ENCODE measurements around the gene AFF1. TPM values are rescaled to one million over a fixed set of nuclear protein-coding genes. Genes with fewer than 3 reads are reported as not detected.

The AFF1 gene
- total RNA-seq, 4 donors from 2014 or later, result 59.7 to 78.1 (median 65.9) TPM

GRCh38 chr4:86946868-86947500 is 12.2 kb downstream of the AFF1 start:
- WGBS, 2 donors (ENCODE audit: low coverage in 1 of 2), result 69 to 76% methylated on average over 3 of the region's 3 CpGs
- no peaks in the 10 kb centered on the region for H3K9me3 ChIP-seq
- ATAC-seq, result no peak
- H3K27ac ChIP-seq, result no peak overlapping the region
- peaks cover 3 to 49% (median 10%) of the 10 kb centered on the region in 3 donors for H3K4me1 ChIP-seq
- TF ChIP-seq POLR2AphosphoS5 (IDR thresholded peaks at IDR 0.05) (no peak), POLR2A (IDR thresholded peaks at IDR 0.05) (no peak), EP300 (IDR thresholded peaks at IDR 0.05) (no peak)
- TF ChIP-seq, protein P1, sequence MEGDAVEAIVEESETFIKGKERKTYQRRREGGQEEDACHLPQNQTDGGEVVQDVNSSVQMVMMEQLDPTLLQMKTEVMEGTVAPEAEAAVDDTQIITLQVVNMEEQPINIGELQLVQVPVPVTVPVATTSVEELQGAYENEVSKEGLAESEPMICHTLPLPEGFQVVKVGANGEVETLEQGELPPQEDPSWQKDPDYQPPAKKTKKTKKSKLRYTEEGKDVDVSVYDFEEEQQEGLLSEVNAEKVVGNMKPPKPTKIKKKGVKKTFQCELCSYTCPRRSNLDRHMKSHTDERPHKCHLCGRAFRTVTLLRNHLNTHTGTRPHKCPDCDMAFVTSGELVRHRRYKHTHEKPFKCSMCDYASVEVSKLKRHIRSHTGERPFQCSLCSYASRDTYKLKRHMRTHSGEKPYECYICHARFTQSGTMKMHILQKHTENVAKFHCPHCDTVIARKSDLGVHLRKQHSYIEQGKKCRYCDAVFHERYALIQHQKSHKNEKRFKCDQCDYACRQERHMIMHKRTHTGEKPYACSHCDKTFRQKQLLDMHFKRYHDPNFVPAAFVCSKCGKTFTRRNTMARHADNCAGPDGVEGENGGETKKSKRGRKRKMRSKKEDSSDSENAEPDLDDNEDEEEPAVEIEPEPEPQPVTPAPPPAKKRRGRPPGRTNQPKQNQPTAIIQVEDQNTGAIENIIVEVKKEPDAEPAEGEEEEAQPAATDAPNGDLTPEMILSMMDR (IDR thresholded peaks at IDR 0.05), result no peak
- no peak overlapping the region for H3K4me3 ChIP-seq
- H3K27me3 ChIP-seq, result no peaks in the 10 kb centered on the region
- H3K36me3 ChIP-seq, result peaks cover 0 to 30% of the 10 kb centered on the region in 2 donors

- Histone ChIP-seq H3K27me3 (no peaks in the 10 kb centered on the region), H3K27ac (no peak overlapping the region), H3K9me3 (no peaks in the 10 kb centered on the region), H3K36me3 (peaks cover 0 to 30% of the 10 kb centered on the region in 2 donors), H3K4me3 (no peak overlapping the region), H3K4me1 (peaks cover 3 to 43% (median 10%) of the 10 kb centered on the region in 3 donors)
- no peak for ATAC-seq
- TF ChIP-seq, protein P1 (IDR thresholded peaks at IDR 0.05), result no peak
- TF ChIP-seq EP300 (IDR thresholded peaks at IDR 0.05), result no peak
- no peak for TF ChIP-seq POLR2AphosphoS5 (IDR thresholded peaks at IDR 0.05)
- no peak for TF ChIP-seq POLR2A (IDR thresholded peaks at IDR 0.05)
- WGBS, 2 donors (ENCODE audit: low coverage in 1 of 2), result 11 to 18% methylated on average over 1 of the region's 1 CpG
These were observed 12.8 kb downstream of the AFF1 start for GRCh38 chr4:86947501-86948120.

DNA sequence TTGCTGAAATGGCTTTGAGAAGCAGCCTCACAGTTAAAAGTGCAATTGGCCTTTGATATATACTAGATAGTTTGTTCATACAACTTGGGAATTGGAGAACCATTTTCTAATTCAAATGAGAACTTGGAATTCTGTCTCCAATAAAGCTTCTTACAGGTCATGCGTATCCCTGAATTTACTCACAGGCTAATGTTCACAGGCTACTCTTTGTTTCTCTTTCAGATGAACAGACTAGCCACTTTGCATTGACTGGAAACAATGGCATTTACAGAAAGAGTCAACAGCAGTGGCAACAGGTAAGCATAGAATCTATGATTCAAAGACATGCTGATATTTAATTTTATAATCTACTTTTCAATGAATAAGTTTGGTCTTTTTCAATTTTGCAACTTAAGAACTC is 13.5 kb downstream of the AFF1 start:
- H3K27me3 ChIP-seq, result no peaks in the 10 kb centered on the region
- peaks cover 3 to 41% (median 10%) of the 10 kb centered on the region in 3 donors for H3K4me1 ChIP-seq
- H3K27ac ChIP-seq, result no peak overlapping the region
- WGBS, 2 donors (ENCODE audit: low coverage in 1 of 2), result 81 to 92% methylated on average over 1 of the region's 1 CpG
- ATAC-seq, result no peak
- H3K36me3 ChIP-seq, result peaks cover 0 to 31% of the 10 kb centered on the region in 2 donors
- H3K9me3 ChIP-seq, result no peaks in the 10 kb centered on the region
- TF ChIP-seq POLR2A (IDR thresholded peaks at IDR 0.05) (no peak), POLR2AphosphoS5 (IDR thresholded peaks at IDR 0.05) (no peak), EP300 (IDR thresholded peaks at IDR 0.05) (no peak)
- TF ChIP-seq, protein P1 (IDR thresholded peaks at IDR 0.05), result no peak
- H3K4me3 ChIP-seq, result no peak overlapping the region

DNA sequence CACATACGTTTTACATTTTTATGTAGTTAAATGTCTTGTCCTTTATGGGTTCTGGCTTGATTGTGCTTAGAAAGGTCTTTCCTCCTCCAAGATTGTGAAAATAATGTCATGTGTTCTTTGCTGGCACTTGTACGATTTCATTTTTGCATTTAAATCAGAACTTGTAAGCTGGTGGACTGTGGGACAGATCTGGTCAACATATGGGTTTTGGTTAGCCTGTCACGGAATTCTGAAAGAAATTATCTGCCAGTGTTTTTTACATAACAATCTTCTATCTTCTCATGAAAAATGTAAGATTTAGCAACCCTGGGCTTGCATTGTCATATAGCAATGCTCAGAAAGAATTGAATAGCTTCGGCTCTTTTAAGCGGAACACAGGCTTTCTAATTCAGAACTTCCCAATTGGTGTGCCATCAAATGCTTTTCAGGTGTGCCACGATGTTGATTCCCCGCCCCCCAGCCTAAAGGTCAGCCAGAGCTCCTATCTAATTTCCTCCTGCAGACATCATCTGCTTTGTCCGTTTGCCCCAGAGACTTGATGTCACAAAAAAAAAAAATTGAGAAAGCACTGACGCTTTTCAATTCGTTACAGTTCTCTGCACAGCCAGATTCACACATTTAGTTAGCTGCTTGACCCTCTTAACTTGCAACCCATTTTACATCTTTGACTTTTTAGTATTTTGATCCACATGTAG is 16.2 kb downstream of the AFF1 start:
- Histone ChIP-seq H3K27ac (no peak overlapping the region), H3K9me3 (no peaks in the 10 kb centered on the region), H3K36me3 (peaks cover 0 to 39% of the 10 kb centered on the region in 2 donors), H3K27me3 (no peaks in the 10 kb centered on the region), H3K4me3 (no peak overlapping the region), H3K4me1 (peaks cover 0 to 23% (median 10%) of the 10 kb centered on the region in 3 donors)
- no peak for ATAC-seq
- TF ChIP-seq EP300 (IDR thresholded peaks at IDR 0.05) (no peak), POLR2A (IDR thresholded peaks at IDR 0.05) (no peak), POLR2AphosphoS5 (IDR thresholded peaks at IDR 0.05) (no peak)
- TF ChIP-seq, protein P1 (IDR thresholded peaks at IDR 0.05), result no peak
- WGBS, 2 donors (ENCODE audit: low coverage in 1 of 2), result 67 to 78% methylated on average over 9 to 10 of the region's 10 CpGs

All from gastroesophageal sphincter (tissue), 4 donors.